HuH-7.5 (cell line): ENCODE results near the gene VRTN.
"Not testable (repeated sequence)": the region's sequence is repeated elsewhere in the genome, so short reads cannot be mapped to it uniquely, and the experiment has no call there.

Experiments used
- DNase-seq: peaks from one replicate; pipeline ENCODE4 v3.0.0; 2011; ENCODE audit warnings: low spot score

The VRTN gene

DNA sequence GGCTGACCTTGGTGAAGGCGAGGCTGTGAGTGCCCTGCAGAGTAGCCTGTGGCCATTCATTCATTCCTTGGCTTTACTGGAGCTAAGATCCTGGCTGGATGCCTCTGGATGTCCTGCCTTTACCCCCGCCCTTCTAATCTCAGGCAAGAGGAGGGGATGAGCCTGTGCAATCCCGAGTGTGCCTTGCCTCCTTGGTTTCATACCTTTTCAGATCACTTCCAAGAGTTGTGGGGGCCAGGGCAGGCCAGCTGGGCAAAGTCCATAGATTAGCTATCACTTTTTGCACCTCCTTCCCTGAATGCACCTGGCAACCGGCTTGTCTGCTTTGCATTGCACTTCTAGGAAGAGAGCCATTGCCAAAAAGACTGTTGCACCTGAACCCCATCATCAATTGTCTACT, 1.5 kb downstream of the VRTN start:
- no peak for DNase-seq

DNA sequence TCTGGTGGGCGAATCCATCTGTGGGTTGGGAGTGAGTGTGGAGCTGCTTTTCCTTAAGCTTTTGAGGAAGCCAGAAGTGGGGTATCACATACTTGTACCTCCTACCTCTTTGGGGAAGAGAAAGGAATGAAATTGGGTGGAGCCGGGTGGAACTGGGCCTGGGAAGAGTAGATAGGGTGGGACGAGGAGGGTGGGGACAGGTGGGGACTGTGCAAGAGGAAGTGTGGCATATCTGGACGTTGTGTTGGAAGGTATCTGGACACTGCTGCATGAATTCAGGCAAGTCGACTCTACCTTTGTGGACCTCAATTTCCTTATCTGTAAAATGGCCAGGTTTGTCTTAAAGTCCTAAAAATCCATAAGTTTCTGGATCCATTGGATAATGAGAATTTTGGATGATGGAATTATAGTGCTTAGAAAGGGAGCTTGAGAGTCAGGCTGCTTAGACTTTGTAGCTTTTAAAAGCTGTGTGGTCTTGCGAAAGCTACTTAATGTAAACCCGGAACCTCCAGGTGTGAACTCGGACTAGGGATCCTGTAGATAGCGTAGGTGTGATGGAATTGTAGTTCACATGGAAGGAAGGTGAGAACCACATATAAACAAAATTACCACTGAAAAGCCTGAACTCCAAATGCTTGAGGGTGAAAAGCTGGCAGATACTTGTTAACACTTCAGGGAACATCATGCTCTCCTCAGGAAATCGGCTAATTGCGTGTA, 2.1 kb downstream of the VRTN start:
- DNase-seq: no peak

- DNase-seq: no peak
Measured at GRCh38 chr14:74350928-74351323, 2.7 kb downstream of the VRTN start.

- no peak for DNase-seq
Measured at GRCh38 chr14:74356892-74357575, 8.8 kb downstream of the VRTN start.

- no peak for DNase-seq
Measured at GRCh38 chr14:74357585-74357984, 9.3 kb downstream of the VRTN start.

DNA sequence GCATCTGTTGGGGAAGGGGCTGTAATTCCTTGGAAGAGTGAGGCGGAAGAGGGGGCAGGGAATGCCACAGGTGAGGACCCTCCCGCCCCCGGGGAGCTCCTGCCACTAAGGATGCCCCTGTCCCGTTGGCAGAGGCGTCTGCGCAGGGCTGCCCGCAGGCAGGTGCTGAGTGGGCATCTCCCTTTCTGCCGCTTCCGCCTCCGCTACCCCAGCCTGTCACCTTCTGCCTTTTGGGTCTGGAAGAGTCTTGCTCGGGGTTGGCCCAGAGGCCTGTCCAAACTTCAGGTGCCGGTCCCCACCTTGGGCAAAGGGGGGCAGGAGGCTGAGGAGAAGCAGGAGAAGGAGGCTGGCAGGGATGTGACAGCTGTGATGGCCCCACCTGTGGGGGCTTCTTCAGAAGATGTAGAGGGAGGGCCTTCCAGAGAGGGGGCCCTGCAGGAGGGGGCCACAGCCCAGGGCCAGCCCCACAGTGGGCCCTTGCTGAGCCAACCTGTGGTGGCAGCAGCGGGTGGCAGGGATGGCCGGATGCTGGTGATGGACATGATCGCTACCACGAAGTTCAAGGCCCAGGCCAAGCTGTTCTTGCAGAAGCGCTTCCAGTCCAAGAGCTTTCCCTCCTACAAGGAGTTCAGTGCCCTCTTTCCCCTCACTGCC, 10.0 kb downstream of the VRTN start:
- DNase-seq: no peak

- DNase-seq: no peak
Measured at GRCh38 chr14:74360163-74360562, 11.9 kb downstream of the VRTN start.

DNA sequence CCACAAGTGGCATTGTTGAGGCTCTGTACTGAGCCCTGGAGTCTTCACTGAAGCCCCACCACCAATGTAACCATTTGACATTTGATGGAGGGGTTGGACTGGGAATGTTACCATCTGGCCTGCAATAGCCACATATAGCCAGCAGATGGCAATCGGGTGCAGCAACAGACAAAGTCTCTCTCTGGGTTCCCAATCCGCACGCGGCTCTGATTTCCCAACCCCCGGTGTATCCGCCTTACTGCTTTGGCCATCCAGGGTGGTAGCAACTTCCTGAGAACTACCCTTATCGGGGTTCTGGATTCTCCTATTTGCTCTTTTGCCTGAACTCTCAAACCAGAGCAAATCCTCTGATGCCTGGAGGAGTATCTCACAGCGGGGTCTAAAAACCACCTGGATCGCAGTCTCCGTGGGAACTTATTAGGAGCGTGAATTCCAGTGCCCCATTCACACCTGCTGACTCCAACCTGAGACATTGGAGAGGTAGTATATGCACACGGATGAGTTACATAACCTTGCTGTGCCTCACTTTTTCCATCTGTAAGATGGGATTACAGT, 14.2 kb downstream of the VRTN start:
- DNase-seq: peak; percentile 78

- DNase-seq: no peak
Measured at GRCh38 chr14:74364271-74364880, 16.1 kb downstream of the VRTN start.

- no peak for DNase-seq
Measured at GRCh38 chr14:74368026-74368425, 19.8 kb downstream of the VRTN start.

DNA sequence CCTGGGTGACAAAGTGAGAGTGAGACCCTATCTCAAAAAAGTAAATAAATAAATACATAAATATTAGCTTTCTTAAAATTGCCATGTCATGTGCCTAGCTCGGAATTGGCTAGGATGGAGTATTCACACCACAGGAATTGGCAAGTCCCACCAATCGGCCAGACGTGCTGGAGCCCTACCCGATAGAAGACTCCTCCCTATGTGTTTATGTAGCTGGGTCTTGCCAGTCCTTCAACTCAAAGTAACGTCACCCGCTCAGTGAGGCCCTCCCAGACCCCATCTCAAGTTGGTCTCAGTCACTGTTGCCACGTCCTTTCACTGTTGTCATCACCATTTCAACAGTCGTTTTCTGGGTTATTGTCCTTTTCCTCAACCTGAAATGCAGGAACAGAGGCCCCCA, 20.2 kb downstream of the VRTN start:
- no peak for DNase-seq

- DNase-seq: no peak
Measured at GRCh38 chr14:74377976-74378690, 29.9 kb downstream of the VRTN start.

DNA sequence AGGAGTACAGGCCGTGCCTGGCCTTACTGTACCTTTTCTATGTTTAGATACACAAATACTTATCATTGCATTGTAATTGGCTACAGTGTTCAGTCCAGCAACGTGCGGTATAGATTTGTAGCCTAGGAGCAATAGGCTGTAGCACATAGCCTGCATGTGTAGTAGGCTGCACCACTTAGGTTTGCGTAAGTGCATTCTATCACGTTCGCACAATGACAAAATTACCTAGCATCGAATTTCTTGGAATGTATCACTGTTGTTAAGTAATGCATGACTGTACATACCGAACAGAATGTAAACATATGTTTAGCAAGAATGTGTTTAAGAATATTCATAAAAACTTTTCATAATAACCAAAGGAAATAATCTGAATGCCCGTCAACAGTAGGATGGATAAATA, 31.9 kb downstream of the VRTN start:
- DNase-seq: no peak

GRCh38 chr14:74380845-74381244, 32.6 kb downstream of the VRTN start:
- no peak for DNase-seq

- not testable (repeated sequence) for DNase-seq
Measured at GRCh38 chr14:74381571-74381970, 33.3 kb downstream of the VRTN start.

DNA sequence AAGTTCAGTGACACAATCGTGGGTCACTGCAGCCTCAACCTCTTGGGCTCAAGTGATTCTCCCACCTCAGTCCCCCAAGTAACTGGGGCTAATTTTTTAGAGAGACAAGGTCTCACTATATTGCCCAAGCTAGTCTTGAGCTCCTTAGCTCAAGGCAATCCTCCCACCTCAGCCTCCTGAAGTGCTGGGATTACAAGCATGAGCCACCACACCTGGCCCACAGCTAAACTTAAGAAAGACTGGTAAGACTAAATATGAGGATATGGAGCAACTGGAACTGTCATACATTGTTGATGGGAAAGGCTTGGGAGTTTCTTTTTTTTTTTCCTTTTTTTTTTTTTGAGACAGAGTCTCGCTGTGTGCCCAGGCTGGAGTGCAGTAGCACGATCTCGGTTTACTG, 34.0 kb downstream of the VRTN start:
- DNase-seq: no peak

DNA sequence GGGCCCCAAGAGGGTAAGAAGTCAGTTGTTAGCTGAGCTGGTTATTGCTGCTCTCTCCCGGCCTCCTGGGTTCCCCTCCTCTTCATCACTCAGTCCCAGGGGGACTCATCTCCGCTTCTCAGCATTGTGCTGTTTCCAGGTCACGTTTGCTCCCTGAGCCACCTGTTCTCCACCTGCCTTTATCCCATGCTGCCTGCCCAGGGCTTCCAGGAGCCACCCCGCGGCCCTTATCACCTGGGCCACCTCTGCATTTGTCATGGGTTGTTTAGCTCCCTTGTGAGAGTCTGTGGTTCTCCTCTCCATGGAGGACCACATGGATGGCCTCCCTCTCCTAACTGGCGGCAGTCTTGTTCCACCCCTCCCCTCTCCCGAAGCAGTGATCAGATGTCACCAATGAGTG, 41.7 kb downstream of the VRTN start:
- no peak for DNase-seq

DNA sequence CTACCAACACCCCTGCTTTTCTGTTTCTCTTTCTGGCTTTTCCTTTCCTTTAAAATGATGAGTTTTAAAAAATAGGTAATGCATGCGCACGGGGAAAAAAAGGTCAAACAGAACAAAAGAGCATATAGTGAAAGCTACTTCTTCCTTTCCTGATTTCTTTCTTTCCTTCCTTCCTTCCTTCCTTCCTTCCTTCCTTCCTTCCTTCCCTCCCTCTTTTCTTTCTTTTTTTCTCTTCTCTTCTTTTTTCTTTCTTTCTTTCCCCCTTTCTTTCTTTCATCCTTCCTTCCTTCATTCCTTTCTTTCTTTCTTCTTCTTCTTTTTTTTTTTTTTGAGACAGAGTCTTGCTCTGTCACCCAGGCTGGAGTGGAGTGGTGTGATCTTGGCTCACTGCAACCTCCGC, 42.2 kb downstream of the VRTN start:
- DNase-seq: not testable (repeated sequence)

- DNase-seq: no peak
Measured at GRCh38 chr14:74391479-74391878, 43.2 kb downstream of the VRTN start.

- DNase-seq: no peak
Measured at GRCh38 chr14:74392616-74393570, 44.6 kb downstream of the VRTN start.

- DNase-seq: no peak
Measured at GRCh38 chr14:74394549-74394948, 46.3 kb downstream of the VRTN start.
